SK-N-MC (cell line): Measurements from ENCODE around the gene NPY5R.

Source experiments
- DNase-seq: peaks from one replicate; pipeline ENCODE4 v3.0.0-alpha.2; 2011; ENCODE audit warnings: low read depth, low spot score
- H3K27ac ChIP-seq: fragments of 200-600 bp; sonication (generic); 2 replicates; pipeline ENCODE4 v1.5.1; 2016; ENCODE audit warnings: mixed run types
- H3K36me3 ChIP-seq: fragments of 200-600 bp; sonication (generic); 2 replicates; pipeline ENCODE4 v1.6.1; 2017; ENCODE audit warnings: antibody characterized with exemption, low read length, mixed read lengths; ENCODE audit not compliant: insufficient read depth
- H3K4me3 ChIP-seq: fragments of 200-600 bp; sonication (generic); 2 replicates; pipeline ENCODE4 v1.5.1; 2016
- H3K9ac ChIP-seq: fragments of 200-600 bp; sonication (generic); 2 replicates; pipeline ENCODE4 v1.8.0; 2017; ENCODE audit warnings: mixed run types, mixed read lengths; ENCODE audit not compliant: insufficient read length
- H3K9me3 ChIP-seq: fragments of 200-600 bp; sonication (generic); 2 replicates; pipeline ENCODE4 v1.6.1; 2017; ENCODE audit warnings: low read depth, mild to moderate bottlenecking, antibody characterized with exemption, low read length, moderate library complexity, mixed read lengths
- EZH2 ChIP-seq: fragments of 200-600 bp; sonication (generic); IDR thresholded peaks from one replicate; pipeline ENCODE4 v1.6.1; 2017; ENCODE audit warnings: antibody characterized with exemption
- FOXP2 ChIP-seq: optimal IDR thresholded peaks from 2 replicates; pipeline ENCODE3; 2011; ENCODE audit warnings: mild to moderate bottlenecking, moderate library complexity; ENCODE audit not compliant: insufficient read depth; ENCODE audit errors: extremely low read length, control extremely low read depth
- POLR2AphosphoS5 ChIP-seq: IDR thresholded peaks from 2 replicates; pipeline ENCODE4 v1.6.1; 2012; ENCODE audit warnings: mild to moderate bottlenecking, low read depth, low read length, borderline replicate concordance

NPY5R gene

DNA sequence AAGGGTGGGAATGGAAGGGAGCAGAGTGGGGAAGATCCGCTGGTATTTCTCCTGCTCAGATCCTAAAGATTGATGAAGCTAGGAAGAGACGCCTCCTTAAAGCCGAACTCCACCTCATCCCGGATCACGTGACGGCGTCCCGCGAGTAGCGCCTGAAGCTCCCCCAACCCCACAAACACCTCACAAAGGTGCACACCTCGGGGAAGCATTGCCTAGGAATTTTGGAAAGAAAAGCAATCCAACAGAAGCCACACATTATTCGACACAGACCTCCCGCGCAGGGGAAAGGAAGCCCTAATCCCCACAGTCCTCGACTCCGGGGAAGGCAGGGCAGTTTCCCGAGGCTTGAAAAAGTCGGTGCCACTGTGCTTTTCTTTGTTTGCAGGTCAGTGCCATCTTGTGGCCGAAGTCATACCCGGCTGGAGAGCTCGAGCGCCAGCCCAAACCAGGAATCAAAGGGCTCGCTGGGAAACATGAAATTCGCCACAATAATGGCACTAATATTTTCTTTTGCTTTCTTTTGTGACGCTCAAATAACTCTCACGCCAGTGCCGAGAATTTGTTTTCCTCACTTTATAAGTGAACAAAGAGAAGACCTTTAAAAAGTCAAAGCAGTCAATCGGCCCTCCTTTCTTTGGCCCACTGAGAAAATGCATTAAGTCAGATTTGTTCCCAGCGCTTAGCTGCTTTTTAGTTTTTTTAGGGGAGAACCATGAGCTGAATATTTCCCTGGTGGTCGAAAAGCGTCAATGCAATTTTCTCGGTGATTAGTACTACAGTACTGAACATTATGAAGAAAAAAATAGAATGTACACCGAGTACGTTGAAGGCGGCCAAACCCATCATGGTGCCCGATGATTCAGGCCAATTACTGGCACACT is 10.9 kb upstream of the NPY5R start, which contains the start of gene NPY1R:
Gene NPY1R, minus strand, starts transcription at position 71 of the 881 bp plus-strand sequence. CDS start 6,042 bp downstream, outside the sequence.
- Histone ChIP-seq H3K9me3 (no peaks in the 10 kb centered on the region), H3K36me3 (peaks cover 5% of the 10 kb centered on the region; the same call in 1 of the 2 replicates), H3K4me3 (peak within 1 kb of the TSS; percentile 91), H3K27ac (peak within 1 kb of the TSS; percentile 88), H3K9ac (peak within 1 kb of the TSS; percentile 91)
- peak; percentile 66 for DNase-seq
- peak; percentile 87 for TF ChIP-seq POLR2AphosphoS5
- TF ChIP-seq EZH2 = no peak

DNA sequence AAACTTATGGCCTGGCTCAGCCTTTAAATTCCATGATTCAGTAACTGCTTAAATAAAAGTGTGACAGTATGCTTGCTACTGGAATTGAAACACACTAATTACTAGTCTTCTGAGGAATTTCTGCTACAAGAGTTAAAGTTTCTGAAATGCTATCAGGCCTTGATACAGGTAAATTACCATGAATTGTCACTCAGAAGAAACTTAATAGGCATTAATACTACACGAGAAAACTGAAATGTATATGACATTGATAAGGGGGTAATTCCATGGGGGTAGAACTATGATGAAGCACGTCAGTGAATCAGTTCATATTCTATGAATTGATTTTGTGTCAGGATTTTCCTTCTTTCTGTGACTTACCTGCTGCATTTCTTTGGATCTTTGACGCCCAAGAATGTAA is 8.3 kb upstream of the NPY5R start:
- TF ChIP-seq POLR2AphosphoS5 (no peak), EZH2 (no peak), FOXP2 (no peak)
- Histone ChIP-seq H3K9ac (no peak overlapping the region), H3K27ac (peak overlapping the region; percentile 50; the same call in 1 of the 2 replicates)

GRCh38 chr4:163344147-163345125 is 744 bp downstream of the NPY5R start:
- peaks cover 22% of the 10 kb centered on the region for H3K36me3 ChIP-seq
- peak overlapping the region; percentile 85 for H3K9ac ChIP-seq
- H3K9me3 ChIP-seq = no peaks in the 10 kb centered on the region
- peak overlapping the region; percentile 95 for H3K4me3 ChIP-seq
- no peak for DNase-seq
- no peak for TF ChIP-seq POLR2AphosphoS5
- no peak for TF ChIP-seq FOXP2
- no peak for TF ChIP-seq EZH2
- no peak overlapping the region for H3K27ac ChIP-seq

More for the DNA sequence above, 8.3 kb upstream of the NPY5R start:
- Histone ChIP-seq H3K4me3 (no peak overlapping the region), H3K9me3 (no peaks in the 10 kb centered on the region), H3K36me3 (no peaks in the 10 kb centered on the region)
- no peak for DNase-seq

DNA sequence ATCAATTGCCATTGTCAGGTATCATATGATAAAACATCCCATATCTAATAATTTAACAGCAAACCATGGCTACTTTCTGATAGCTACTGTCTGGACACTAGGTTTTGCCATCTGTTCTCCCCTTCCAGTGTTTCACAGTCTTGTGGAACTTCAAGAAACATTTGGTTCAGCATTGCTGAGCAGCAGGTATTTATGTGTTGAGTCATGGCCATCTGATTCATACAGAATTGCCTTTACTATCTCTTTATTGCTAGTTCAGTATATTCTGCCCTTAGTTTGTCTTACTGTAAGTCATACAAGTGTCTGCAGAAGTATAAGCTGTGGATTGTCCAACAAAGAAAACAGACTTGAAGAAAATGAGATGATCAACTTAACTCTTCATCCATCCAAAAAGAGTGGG is 7.0 kb downstream of the NPY5R start:
- no peak for DNase-seq
- H3K36me3 ChIP-seq = peaks cover 35% of the 10 kb centered on the region
- TF ChIP-seq FOXP2 = no peak
- TF ChIP-seq EZH2 = no peak
- no peak for TF ChIP-seq POLR2AphosphoS5

DNA sequence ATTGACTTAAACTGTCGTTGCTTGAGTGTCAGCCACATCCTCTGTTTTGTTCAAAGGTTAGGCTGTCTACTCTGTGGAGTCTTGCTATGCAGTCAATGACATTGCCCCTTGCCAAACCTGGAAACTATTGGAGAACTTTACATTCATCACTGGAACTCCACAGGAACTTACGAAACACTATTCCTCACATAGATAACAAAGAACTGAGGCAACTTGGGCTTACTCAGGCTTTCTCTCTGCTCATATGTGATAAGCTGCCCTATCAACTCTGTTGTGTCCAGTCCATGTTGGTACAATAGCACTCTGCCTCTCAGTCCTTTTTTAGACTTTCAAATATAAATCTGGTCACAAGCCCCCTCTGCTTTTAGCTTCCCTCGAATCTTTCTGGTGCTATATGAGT is 9.4 kb downstream of the NPY5R start:
- Histone ChIP-seq H3K9me3 (no peaks in the 10 kb centered on the region), H3K4me3 (no peak overlapping the region), H3K27ac (no peak overlapping the region), H3K9ac (no peak overlapping the region), H3K36me3 (peaks cover 26% of the 10 kb centered on the region)
- no peak for DNase-seq
- no peak for TF ChIP-seq FOXP2
- TF ChIP-seq POLR2AphosphoS5 = no peak
- no peak for TF ChIP-seq EZH2

More for the DNA sequence above, 7.0 kb downstream of the NPY5R start:
- no peak overlapping the region for H3K27ac ChIP-seq
- no peaks in the 10 kb centered on the region for H3K9me3 ChIP-seq
- no peak overlapping the region for H3K9ac ChIP-seq
- H3K4me3 ChIP-seq = no peak overlapping the region

- TF ChIP-seq EZH2 = no peak
- no peak for TF ChIP-seq POLR2AphosphoS5
- TF ChIP-seq FOXP2 = no peak
- DNase-seq = no peak
- Histone ChIP-seq H3K9me3 (no peaks in the 10 kb centered on the region), H3K27ac (no peak overlapping the region), H3K36me3 (peaks cover 2% of the 10 kb centered on the region; the same call in 1 of the 2 replicates), H3K4me3 (no peak overlapping the region), H3K9ac (no peak overlapping the region)
Measured at GRCh38 chr4:163356104-163356503, 12.4 kb downstream of the NPY5R start.

DNA sequence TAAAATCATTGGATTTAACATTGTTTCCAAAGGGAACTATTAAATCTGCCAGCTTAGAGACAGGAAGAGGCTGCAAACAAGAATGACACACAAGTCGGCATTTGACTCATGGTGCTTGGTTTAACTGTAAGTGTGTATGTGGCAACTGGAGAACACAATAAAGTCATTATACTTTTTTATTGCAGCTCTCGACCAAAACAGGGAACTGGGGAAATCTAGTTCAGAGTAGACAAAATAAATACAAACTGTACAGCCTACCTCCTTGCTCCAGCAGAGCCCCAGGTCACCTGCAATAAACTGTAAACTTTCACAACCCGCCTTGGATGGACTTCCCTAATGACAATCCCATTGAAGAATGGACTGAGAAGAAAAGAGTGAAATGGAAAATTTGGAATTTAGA is 24.0 kb downstream of the NPY5R start:
- no peak overlapping the region for H3K4me3 ChIP-seq
- no peak for DNase-seq
- H3K9me3 ChIP-seq = no peaks in the 10 kb centered on the region
- no peak overlapping the region for H3K27ac ChIP-seq
- TF ChIP-seq POLR2AphosphoS5 = no peak
- TF ChIP-seq FOXP2 = no peak
- TF ChIP-seq EZH2 = no peak
- H3K36me3 ChIP-seq = no peaks in the 10 kb centered on the region
- no peak overlapping the region for H3K9ac ChIP-seq

DNA sequence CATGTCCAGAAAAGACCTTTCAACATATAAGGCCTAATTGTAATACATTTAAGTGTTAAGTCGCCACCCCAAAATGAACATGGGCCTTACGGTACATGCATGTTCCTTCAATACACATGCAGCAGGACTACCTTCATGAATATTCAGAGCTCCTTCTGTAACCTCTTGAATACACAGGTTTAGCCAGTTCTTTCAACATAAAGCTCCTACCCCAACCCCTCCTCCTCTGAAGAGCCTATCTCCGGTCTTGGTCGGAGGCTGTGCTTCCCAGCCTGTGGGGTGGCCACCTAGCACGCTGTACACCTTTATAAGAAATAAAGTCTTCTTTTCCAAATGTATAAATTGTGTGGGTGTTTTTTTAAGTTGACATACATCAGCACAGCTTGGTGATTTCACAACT is 28.3 kb downstream of the NPY5R start:
- Histone ChIP-seq H3K36me3 (no peaks in the 10 kb centered on the region), H3K9me3 (no peaks in the 10 kb centered on the region), H3K9ac (no peak overlapping the region), H3K27ac (no peak overlapping the region), H3K4me3 (no peak overlapping the region)
- no peak for DNase-seq
- TF ChIP-seq FOXP2 = no peak
